ENCODE results near the gene GFRA3.

Gene GFRA3

GRCh38 chr5:138305797-138306196 lies 31.4 kb upstream of the GFRA3 start:
- H3F3A ChIP-seq (ENCODE audit: insufficient read depth) = no peaks in the 10 kb centered on the region
- no peak for TF ChIP-seq EZH2phosphoT487 (conservative IDR thresholded peaks at IDR 0.05; ENCODE audit: low read length)
- TF ChIP-seq CTCF (IDR thresholded peaks at IDR 0.05; ENCODE audit: insufficient read depth, low read length, poor library complexity, severe bottlenecking) = no peak
- no peak overlapping the region for H3K27ac ChIP-seq (ENCODE audit: low read depth, low read length)
- H3K9me2 ChIP-seq (replicated peaks; ENCODE audit: insufficient read depth, low read length) = no peaks in the 10 kb centered on the region
- no peaks in the 10 kb centered on the region for H3K27me3 ChIP-seq (ENCODE audit: low read length)
- H3K36me3 ChIP-seq (ENCODE audit: low read length) = no peaks in the 10 kb centered on the region
- H4K20me1 ChIP-seq (ENCODE audit: low read depth, low read length) = no peaks in the 10 kb centered on the region
- no peak overlapping the region for H3K4me2 ChIP-seq (ENCODE audit: low read depth, low read length, poor library complexity, severe bottlenecking)
- H3K4me3 ChIP-seq (ENCODE audit: insufficient read depth, low read length, poor library complexity, severe bottlenecking) = no peak overlapping the region
- no peaks in the 10 kb centered on the region for H3K79me2 ChIP-seq (ENCODE audit: insufficient read depth, low read length)
- no peak overlapping the region for H2AFZ ChIP-seq (ENCODE audit: low read depth, low read length, severe bottlenecking)
- H3K9ac ChIP-seq (ENCODE audit: low read length) = no peak overlapping the region
- H3K9me3 ChIP-seq (ENCODE audit: insufficient read depth, low read length) = no peaks in the 10 kb centered on the region

- no peaks in the 10 kb centered on the region for H3K9me3 ChIP-seq (ENCODE audit: insufficient read depth, low read length)
- no peak overlapping the region for H3K4me2 ChIP-seq (ENCODE audit: low read depth, low read length, poor library complexity, severe bottlenecking)
- no peaks in the 10 kb centered on the region for H3K36me3 ChIP-seq (ENCODE audit: low read length)
- H3F3A ChIP-seq (ENCODE audit: insufficient read depth) = no peaks in the 10 kb centered on the region
- no peak overlapping the region for H2AFZ ChIP-seq (ENCODE audit: low read depth, low read length, severe bottlenecking)
- TF ChIP-seq CTCF (IDR thresholded peaks at IDR 0.05; ENCODE audit: insufficient read depth, low read length, poor library complexity, severe bottlenecking) (no peak), EZH2phosphoT487 (conservative IDR thresholded peaks at IDR 0.05; ENCODE audit: low read length) (no peak)
- no peaks in the 10 kb centered on the region for H3K79me2 ChIP-seq (ENCODE audit: insufficient read depth, low read length)
- H4K20me1 ChIP-seq (ENCODE audit: low read depth, low read length) = no peaks in the 10 kb centered on the region
- H3K9ac ChIP-seq (ENCODE audit: low read length) = no peak overlapping the region
- H3K9me2 ChIP-seq (replicated peaks; ENCODE audit: insufficient read depth, low read length) = no peaks in the 10 kb centered on the region
- H3K27me3 ChIP-seq (ENCODE audit: low read length) = no peaks in the 10 kb centered on the region
- H3K4me3 ChIP-seq (ENCODE audit: insufficient read depth, low read length, poor library complexity, severe bottlenecking) = no peak overlapping the region
- H3K27ac ChIP-seq (ENCODE audit: low read depth, low read length) = no peak overlapping the region
Measured at GRCh38 chr5:138303372-138303771, 29.0 kb upstream of the GFRA3 start.

- H3K36me3 ChIP-seq (ENCODE audit: low read length) = no peaks in the 10 kb centered on the region
- no peaks in the 10 kb centered on the region for H3K79me2 ChIP-seq (ENCODE audit: insufficient read depth, low read length)
- H4K20me1 ChIP-seq (ENCODE audit: low read depth, low read length) = no peaks in the 10 kb centered on the region
- TF ChIP-seq EZH2phosphoT487 (conservative IDR thresholded peaks at IDR 0.05; ENCODE audit: low read length) = no peak
- no peak for TF ChIP-seq CTCF (IDR thresholded peaks at IDR 0.05; ENCODE audit: insufficient read depth, low read length, poor library complexity, severe bottlenecking)
- no peaks in the 10 kb centered on the region for H3K9me2 ChIP-seq (replicated peaks; ENCODE audit: insufficient read depth, low read length)
- H3K9ac ChIP-seq (ENCODE audit: low read length) = no peak overlapping the region
- H2AFZ ChIP-seq (ENCODE audit: low read depth, low read length, severe bottlenecking) = no peak overlapping the region
- H3K27me3 ChIP-seq (ENCODE audit: low read length) = no peaks in the 10 kb centered on the region
- H3K27ac ChIP-seq (ENCODE audit: low read depth, low read length) = no peak overlapping the region
- no peak overlapping the region for H3K4me2 ChIP-seq (ENCODE audit: low read depth, low read length, poor library complexity, severe bottlenecking)
- H3K9me3 ChIP-seq (ENCODE audit: insufficient read depth, low read length) = no peaks in the 10 kb centered on the region
- H3F3A ChIP-seq (ENCODE audit: insufficient read depth) = 0 out of 2 replicates have a peak, but pooled peaks cover 4% of the 10 kb centered on the region
- H3K4me3 ChIP-seq (ENCODE audit: insufficient read depth, low read length, poor library complexity, severe bottlenecking) = no peak overlapping the region
Measured at GRCh38 chr5:138289296-138289695, 14.9 kb upstream of the GFRA3 start.
